COLO829 (cell line): ENCODE data around the gene OR4E1.
"Not testable (repeated sequence)": the region's sequence is repeated elsewhere in the genome, so short reads cannot be mapped to it uniquely, and the experiment has no call there.

Experiments
- DNase-seq: peaks from one replicate; pipeline ENCODE4 v3.0.0; 2012; ENCODE audit warnings: low spot score

The OR4E1 gene

GRCh38 chr14:21653331-21653885 lies 20.2 kb downstream of the OR4E1 start, which contains the start of gene OR4E2:
TSS of gene OR4E2 (plus strand) at chr14:21653835. CDS start at chr14:21665083, 11,248 bp downstream.
- no peak for DNase-seq

- no peak for DNase-seq
Measured at GRCh38 chr14:21652209-21652808, 21.3 kb downstream of the OR4E1 start.

GRCh38 chr14:21647380-21647779 lies 26.2 kb downstream of the OR4E1 start:
- no peak for DNase-seq

GRCh38 chr14:21643407-21643806 lies 30.2 kb downstream of the OR4E1 start:
- no peak for DNase-seq

GRCh38 chr14:21642683-21643082 lies 30.9 kb downstream of the OR4E1 start:
- DNase-seq: no peak

- DNase-seq: no peak
Measured at GRCh38 chr14:21634840-21635239, 38.8 kb downstream of the OR4E1 start, which contains the start of gene OR10G2. TSS of gene OR10G2 (minus strand) at chr14:21634940. CDS start at chr14:21634842, 98 bp downstream.

- DNase-seq: no peak
Measured at GRCh38 chr14:21631084-21631483, 42.5 kb downstream of the OR4E1 start.

- DNase-seq: not testable (repeated sequence)
Measured at GRCh38 chr14:21630503-21630902, 43.1 kb downstream of the OR4E1 start.

- no peak for DNase-seq
Measured at GRCh38 chr14:21626491-21627230, 47.0 kb downstream of the OR4E1 start.
